NB4 (cell line): ENCODE results near the gene MRM1.
A peak's percentile ranks its signal among the peaks of the same experiment; 100 is the strongest.

Experiments used
- MYC ChIP-seq: IDR thresholded peaks from 2 replicates; pipeline ENCODE4 v1.6.1; 2011; ENCODE audit warnings: low read depth, low read length
- POLR2A ChIP-seq: IDR thresholded peaks from 2 replicates; pipeline ENCODE4 v1.6.1; 2011; ENCODE audit warnings: mild to moderate bottlenecking; ENCODE audit not compliant: insufficient read length; ENCODE audit errors: extremely low read depth
- TF ChIP-seq, protein P1 (sequence below): IDR thresholded peaks from one replicate; pipeline ENCODE4 v1.5.1; 2012; ENCODE audit warnings: low read depth, low read length
- TF ChIP-seq, protein P2 (sequence below): IDR thresholded peaks from 2 replicates; pipeline ENCODE4 v1.6.1; 2011; ENCODE audit warnings: low read depth, low read length

DNA sequence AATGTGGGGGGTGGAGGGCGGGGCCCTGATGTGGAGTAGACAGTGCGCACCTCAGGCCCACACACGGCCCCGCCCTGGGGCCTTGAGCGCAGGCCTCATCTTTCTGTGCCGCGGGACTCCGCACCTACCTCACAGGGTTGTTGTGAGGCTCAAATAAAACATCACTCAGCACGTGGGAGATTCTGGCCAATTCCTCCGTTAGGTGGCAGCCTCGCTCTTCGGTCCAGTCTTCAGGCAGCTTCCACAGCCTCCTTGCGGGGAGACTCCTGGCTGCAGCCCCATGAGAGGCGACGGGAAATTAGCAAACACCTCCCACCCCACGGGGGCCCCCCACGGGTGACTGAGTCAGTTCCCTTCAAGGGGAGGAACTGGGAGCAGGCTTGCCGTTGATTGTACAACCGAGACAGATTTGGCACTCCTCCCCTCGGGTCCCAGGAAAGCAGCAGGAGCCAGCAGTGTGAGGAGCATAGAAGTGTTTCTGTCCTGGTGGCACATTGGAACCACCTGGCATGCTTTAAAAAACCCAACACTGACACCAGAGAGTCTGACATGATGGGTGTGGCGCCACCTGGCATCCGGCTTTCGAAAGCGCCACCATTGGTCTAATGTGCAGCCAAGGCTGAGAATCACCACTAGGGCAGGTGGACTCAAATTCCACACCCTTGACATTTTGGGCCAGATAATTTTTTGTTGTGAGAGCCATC, 7.6 kb downstream of the MRM1 start:
- TF ChIP-seq, protein P1, sequence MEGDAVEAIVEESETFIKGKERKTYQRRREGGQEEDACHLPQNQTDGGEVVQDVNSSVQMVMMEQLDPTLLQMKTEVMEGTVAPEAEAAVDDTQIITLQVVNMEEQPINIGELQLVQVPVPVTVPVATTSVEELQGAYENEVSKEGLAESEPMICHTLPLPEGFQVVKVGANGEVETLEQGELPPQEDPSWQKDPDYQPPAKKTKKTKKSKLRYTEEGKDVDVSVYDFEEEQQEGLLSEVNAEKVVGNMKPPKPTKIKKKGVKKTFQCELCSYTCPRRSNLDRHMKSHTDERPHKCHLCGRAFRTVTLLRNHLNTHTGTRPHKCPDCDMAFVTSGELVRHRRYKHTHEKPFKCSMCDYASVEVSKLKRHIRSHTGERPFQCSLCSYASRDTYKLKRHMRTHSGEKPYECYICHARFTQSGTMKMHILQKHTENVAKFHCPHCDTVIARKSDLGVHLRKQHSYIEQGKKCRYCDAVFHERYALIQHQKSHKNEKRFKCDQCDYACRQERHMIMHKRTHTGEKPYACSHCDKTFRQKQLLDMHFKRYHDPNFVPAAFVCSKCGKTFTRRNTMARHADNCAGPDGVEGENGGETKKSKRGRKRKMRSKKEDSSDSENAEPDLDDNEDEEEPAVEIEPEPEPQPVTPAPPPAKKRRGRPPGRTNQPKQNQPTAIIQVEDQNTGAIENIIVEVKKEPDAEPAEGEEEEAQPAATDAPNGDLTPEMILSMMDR, result peak; percentile 13
- TF ChIP-seq POLR2A (no peak), MYC (no peak)
- TF ChIP-seq, protein P2, sequence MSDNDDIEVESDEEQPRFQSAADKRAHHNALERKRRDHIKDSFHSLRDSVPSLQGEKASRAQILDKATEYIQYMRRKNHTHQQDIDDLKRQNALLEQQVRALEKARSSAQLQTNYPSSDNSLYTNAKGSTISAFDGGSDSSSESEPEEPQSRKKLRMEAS, result no peak
